Mesenchymal stem cell (in vitro differentiated cells and primary cell): ENCODE data around the gene RPS18.

Experiments
- DNase-seq: peaks from one replicate; pipeline ENCODE4 v3.0.0-alpha.2; 2013
- H2AFZ ChIP-seq: one replicate; pipeline ENCODE4 v1.6.1; 2013; ENCODE audit warnings: low read depth, mild to moderate bottlenecking, control low read depth, inconsistent platforms, low read length, moderate library complexity
- H2AK5ac ChIP-seq: 2 replicates; pipeline ENCODE4 v1.6.1; 2013; ENCODE audit warnings: low read length, moderate library complexity, mild to moderate bottlenecking, inconsistent platforms; ENCODE audit not compliant: severe bottlenecking
- H2BK120ac ChIP-seq: one replicate; pipeline ENCODE4 v1.6.1; 2013; ENCODE audit warnings: low read depth, mild to moderate bottlenecking, inconsistent platforms, low read length, moderate library complexity
- H2BK12ac ChIP-seq, 2 experiments: one replicate each; pipeline ENCODE4 v1.6.1; 2013; ENCODE audit warnings: inconsistent platforms in 2 of 2, low read length in 2 of 2, mild to moderate bottlenecking in 2 of 2, moderate library complexity in 2 of 2, control low read depth in 1 of 2
- H2BK15ac ChIP-seq: one replicate; pipeline ENCODE4 v1.6.1; 2013; ENCODE audit warnings: mild to moderate bottlenecking, low read depth, inconsistent platforms; ENCODE audit not compliant: poor library complexity, severe bottlenecking
- H2BK5ac ChIP-seq: 2 replicates; pipeline ENCODE4 v1.6.1; 2013; ENCODE audit warnings: low read depth, mild to moderate bottlenecking, low read length, control low read depth, inconsistent platforms; ENCODE audit not compliant: poor library complexity, severe bottlenecking
- H3K14ac ChIP-seq, 2 experiments: one replicate each; pipeline ENCODE4 v1.6.1; 2013; ENCODE audit warnings: inconsistent platforms in 2 of 2, low read length in 2 of 2, control low read depth in 1 of 2, mild to moderate bottlenecking in 1 of 2, moderate library complexity in 1 of 2
- H3K18ac ChIP-seq, 2 experiments: one replicate each; pipeline ENCODE4 v1.6.1; 2013; ENCODE audit warnings: inconsistent platforms in 2 of 2, low read length in 2 of 2, control low read depth in 1 of 2, low read depth in 1 of 2, mild to moderate bottlenecking in 1 of 2
- H3K23ac ChIP-seq, 2 experiments: one replicate each; pipeline ENCODE4 v1.6.1; 2013; ENCODE audit warnings: inconsistent platforms in 2 of 2, low read length in 2 of 2, mild to moderate bottlenecking in 2 of 2, moderate library complexity in 2 of 2, control low read depth in 1 of 2
- H3K27ac ChIP-seq: 2 replicates; pipeline ENCODE4 v1.5.1; 2013; ENCODE audit warnings: mild to moderate bottlenecking, moderate library complexity, low read length, control low read depth, inconsistent platforms; ENCODE audit not compliant: poor library complexity, severe bottlenecking
- H3K27me3 ChIP-seq, 2 experiments: 2 replicates each; pipeline versions ENCODE4 v1.6.1 to v1.7.0; 2013; ENCODE audit warnings: low read length in 2 of 2, mild to moderate bottlenecking in 2 of 2, moderate library complexity in 2 of 2, control low read depth in 1 of 2, inconsistent platforms in 1 of 2; ENCODE audit not compliant: control insufficient read depth in 1 of 2, insufficient read depth in 1 of 2
- H3K36me3 ChIP-seq, 2 experiments: 2 replicates each; pipeline versions ENCODE4 v1.6.1 to v1.7.0; 2013; ENCODE audit warnings: low read length in 2 of 2, control low read depth in 1 of 2, inconsistent platforms in 1 of 2, low read depth in 1 of 2, mild to moderate bottlenecking in 1 of 2; ENCODE audit not compliant: insufficient read depth in 2 of 2, control insufficient read depth in 1 of 2
- H3K4ac ChIP-seq, 2 experiments: one replicate each; pipeline ENCODE4 v1.6.1; 2013; ENCODE audit warnings: inconsistent platforms in 2 of 2, low read length in 2 of 2, mild to moderate bottlenecking in 2 of 2, moderate library complexity in 2 of 2, control low read depth in 1 of 2, low read depth in 1 of 2
- H3K4me1 ChIP-seq: 2 replicates; pipeline ENCODE4 v1.6.1; 2013; ENCODE audit warnings: low read depth, low read length, control low read depth; ENCODE audit not compliant: control insufficient read depth, insufficient read depth
- H3K4me2 ChIP-seq: 2 replicates; pipeline ENCODE4 v1.6.1; 2013; ENCODE audit warnings: low read length, mild to moderate bottlenecking, inconsistent platforms; ENCODE audit not compliant: poor library complexity, severe bottlenecking
- H3K4me3 ChIP-seq, 2 experiments: 2 replicates each; pipeline versions ENCODE4 v1.5.1 to v1.7.0; 2013; ENCODE audit warnings: low read length in 2 of 2, mild to moderate bottlenecking in 2 of 2, control low read depth in 1 of 2, low read depth in 1 of 2; ENCODE audit not compliant: insufficient read depth in 1 of 2
- H3K79me1 ChIP-seq: replicated peaks from 2 replicates; pipeline ENCODE4 v1.6.1; 2013; ENCODE audit warnings: mild to moderate bottlenecking, control low read depth, low read length, inconsistent platforms; ENCODE audit not compliant: poor library complexity, severe bottlenecking
- H3K9ac ChIP-seq: 2 replicates; pipeline ENCODE4 v1.7.0; 2013; ENCODE audit warnings: mild to moderate bottlenecking, low read length, moderate library complexity
- H3K9me3 ChIP-seq: 2 replicates; pipeline ENCODE4 v1.7.0; 2013; ENCODE audit warnings: mild to moderate bottlenecking, low read length; ENCODE audit not compliant: control insufficient read depth
- H4K8ac ChIP-seq: one replicate; pipeline ENCODE4 v1.6.1; 2013; ENCODE audit warnings: inconsistent platforms, mild to moderate bottlenecking, low read length, moderate library complexity
- H4K91ac ChIP-seq: one replicate; pipeline ENCODE4 v1.6.1; 2013; ENCODE audit warnings: mild to moderate bottlenecking, low read length, inconsistent platforms
- WGBS: methylation state at CpG from one replicate; pipeline ENCODE4 v1.1.7; 2013; ENCODE audit warnings: mixed read lengths; 5-methylcytosine and 5-hydroxymethylcytosine counted together

The RPS18 gene

GRCh38 chr6:33249732-33250630 lies 21.9 kb upstream of the RPS18 start:
- H3K9me3 ChIP-seq, result no peaks in the 10 kb centered on the region
- peak overlapping the region; percentile 61 to 70 for H2BK12ac ChIP-seq
- peak overlapping the region; percentile 97 for H3K27ac ChIP-seq
- peak overlapping the region; percentile 54 for H2AK5ac ChIP-seq
- peak overlapping the region; percentile 100 for H4K8ac ChIP-seq
- H4K91ac ChIP-seq, result peak overlapping the region; percentile 96
- peak overlapping the region; percentile 49 to 56 for H3K4ac ChIP-seq
- peak overlapping the region; percentile 67 to 89 for H3K4me3 ChIP-seq
- H3K4me2 ChIP-seq, result peak overlapping the region; percentile 95
- H3K9ac ChIP-seq, result peak overlapping the region; percentile 97
- H2BK120ac ChIP-seq, result peak overlapping the region; percentile 50
- peak overlapping the region in 1 of 2 experiments; percentile 94 for H3K14ac ChIP-seq
- DNase-seq, result peak; percentile 80
- peak overlapping the region in 1 of 2 experiments; percentile 60 for H3K23ac ChIP-seq
- WGBS, result 18% methylated on average over 15 of the region's 15 CpGs
- peak overlapping the region; percentile 79 for H2AFZ ChIP-seq
- peaks cover 14% of the 10 kb centered on the region for H3K4me1 ChIP-seq
- H2BK15ac ChIP-seq, result peak overlapping the region; percentile 87
- H3K79me1 ChIP-seq, result peaks cover 12% of the 10 kb centered on the region
- no peak overlapping the region for H2BK5ac ChIP-seq
- peak overlapping the region; percentile 93 to 96 for H3K18ac ChIP-seq
- H3K27me3 ChIP-seq, result no peaks in the 10 kb centered on the region
- H3K36me3 ChIP-seq, result peaks cover 9 to 20% of the 10 kb centered on the region in 2 experiments

DNA sequence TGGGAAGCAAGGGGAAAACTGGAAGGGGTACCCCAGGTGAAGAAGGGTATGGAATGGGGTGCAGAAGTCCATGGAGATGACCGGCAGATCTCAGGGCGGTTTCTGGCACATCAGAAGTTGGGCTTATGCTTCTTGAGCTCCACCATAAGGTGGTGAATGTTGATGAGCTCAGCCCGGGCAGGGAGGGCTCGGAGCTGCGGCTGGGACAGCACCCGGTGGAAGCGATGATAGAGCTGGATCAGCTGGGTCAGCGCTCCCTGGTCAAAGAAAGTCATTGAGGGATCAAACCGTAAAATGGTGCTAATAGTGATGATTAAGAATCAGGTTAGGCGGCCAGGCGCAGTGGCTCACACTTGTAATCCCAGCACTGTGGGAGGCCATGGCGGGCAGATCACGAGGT lies 21.1 kb upstream of the RPS18 start:
- H3K27ac ChIP-seq, result peak overlapping the region; percentile 31
- H3K9me3 ChIP-seq, result no peaks in the 10 kb centered on the region
- peak overlapping the region; percentile 42 to 47 for H3K18ac ChIP-seq
- no peak overlapping the region for H3K14ac ChIP-seq
- no peak overlapping the region for H2BK120ac ChIP-seq
- H4K8ac ChIP-seq, result no peak overlapping the region
- no peak overlapping the region for H3K23ac ChIP-seq
- H2BK15ac ChIP-seq, result no peak overlapping the region
- H3K27me3 ChIP-seq, result no peaks in the 10 kb centered on the region
- WGBS, result 97% methylated on average over 13 of the region's 13 CpGs
- H2BK5ac ChIP-seq, result no peak overlapping the region
- peaks cover 14% of the 10 kb centered on the region for H3K4me1 ChIP-seq
- H3K36me3 ChIP-seq, result peaks cover 9 to 23% of the 10 kb centered on the region in 2 experiments
- no peak overlapping the region for H2AFZ ChIP-seq
- peak overlapping the region in 1 of 2 experiments; percentile 60 for H2BK12ac ChIP-seq
- H3K4me2 ChIP-seq, result no peak overlapping the region
- DNase-seq, result no peak
- H4K91ac ChIP-seq, result no peak overlapping the region
- peak overlapping the region; percentile 39 for H2AK5ac ChIP-seq
- peaks cover 12% of the 10 kb centered on the region for H3K79me1 ChIP-seq
- peak overlapping the region; percentile 97 for H3K9ac ChIP-seq
- peak overlapping the region in 1 of 2 experiments; percentile 89 for H3K4me3 ChIP-seq
- H3K4ac ChIP-seq, result peak overlapping the region in 1 of 2 experiments; percentile 53

DNA sequence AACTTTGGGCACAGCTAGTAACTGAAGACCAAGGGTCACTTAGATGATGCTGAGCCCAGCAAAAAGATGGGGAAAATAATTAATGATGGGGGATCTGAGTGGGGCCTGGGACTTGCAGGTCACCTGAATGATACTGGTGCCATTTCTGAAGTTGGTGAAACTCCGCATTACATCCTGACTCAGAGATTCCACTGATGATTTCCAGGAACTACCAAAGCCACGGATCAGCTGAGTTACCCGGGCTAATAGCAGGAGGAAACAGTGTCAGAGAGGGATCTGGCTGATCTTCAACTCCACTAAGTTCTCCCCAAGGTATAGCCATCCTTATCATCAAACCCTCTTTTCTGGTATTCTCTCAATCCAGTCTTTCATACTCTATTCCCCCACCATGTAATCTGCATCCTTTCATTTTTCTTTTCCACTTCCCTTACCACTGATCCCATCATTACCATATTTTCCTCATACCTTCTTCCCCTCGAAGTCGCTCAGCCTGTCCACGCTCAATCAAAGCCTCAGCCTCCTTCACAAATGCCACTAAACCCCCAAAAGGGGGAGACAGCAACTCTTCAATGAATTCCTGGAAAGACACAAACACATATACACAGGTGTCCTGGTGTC lies 20.4 kb upstream of the RPS18 start:
- no peak overlapping the region for H2BK120ac ChIP-seq
- peaks cover 12% of the 10 kb centered on the region for H3K79me1 ChIP-seq
- no peak overlapping the region for H2BK12ac ChIP-seq
- no peak overlapping the region for H3K4ac ChIP-seq
- peak; percentile 37 for DNase-seq
- H3K9ac ChIP-seq, result peak overlapping the region; percentile 51
- peaks cover 9 to 26% of the 10 kb centered on the region in 2 experiments for H3K36me3 ChIP-seq
- no peak overlapping the region for H3K18ac ChIP-seq
- H2AK5ac ChIP-seq, result no peak overlapping the region
- no peak overlapping the region for H4K8ac ChIP-seq
- no peaks in the 10 kb centered on the region for H3K27me3 ChIP-seq
- H2BK5ac ChIP-seq, result no peak overlapping the region
- peaks cover 14% of the 10 kb centered on the region for H3K4me1 ChIP-seq
- no peak overlapping the region for H2AFZ ChIP-seq
- no peak overlapping the region for H2BK15ac ChIP-seq
- no peaks in the 10 kb centered on the region for H3K9me3 ChIP-seq
- H3K23ac ChIP-seq, result no peak overlapping the region
- no peak overlapping the region for H3K4me2 ChIP-seq
- H3K27ac ChIP-seq, result no peak overlapping the region
- no peak overlapping the region for H3K14ac ChIP-seq
- 93% methylated on average over 6 of the region's 6 CpGs for WGBS
- H4K91ac ChIP-seq, result no peak overlapping the region
- peak overlapping the region in 1 of 2 experiments; percentile 42 for H3K4me3 ChIP-seq

- Histone ChIP-seq H3K9me3 (no peaks in the 10 kb centered on the region), H3K79me1 (peaks cover 12% of the 10 kb centered on the region), H3K4me3 (no peak overlapping the region), H3K18ac (no peak overlapping the region), H4K91ac (no peak overlapping the region), H3K9ac (peak overlapping the region; percentile 10), H3K4ac (no peak overlapping the region), H3K27me3 (no peaks in the 10 kb centered on the region), H4K8ac (no peak overlapping the region), H3K36me3 (peaks cover 19 to 35% of the 10 kb centered on the region in 2 experiments), H3K4me1 (peaks cover 14% of the 10 kb centered on the region), H2AK5ac (no peak overlapping the region), H3K27ac (no peak overlapping the region), H2BK5ac (no peak overlapping the region), H2BK120ac (no peak overlapping the region), H2BK15ac (no peak overlapping the region), H3K4me2 (no peak overlapping the region), H2BK12ac (no peak overlapping the region), H2AFZ (no peak overlapping the region), H3K23ac (no peak overlapping the region), H3K14ac (no peak overlapping the region)
- peak; percentile 14 for DNase-seq
These were observed 19.1 kb upstream of the RPS18 start for GRCh38 chr6:33252759-33253158.
